Muscle layer of colon (tissue), 2 donors: Measurements from ENCODE around the gene DNM2.

Source experiments
- H3K27ac ChIP-seq: one replicate; pipeline ENCODE4 v1.7.0; 2013; ENCODE audit warnings: low read depth, mild to moderate bottlenecking, low read length, moderate library complexity
- H3K27me3 ChIP-seq, 2 donors: one replicate each; pipeline ENCODE4 v1.7.0; 2013; ENCODE audit warnings: low read length in 2 of 2, mild to moderate bottlenecking in 2 of 2; ENCODE audit not compliant: insufficient read depth in 2 of 2, control insufficient read depth in 1 of 2
- H3K36me3 ChIP-seq: one replicate; pipeline ENCODE4 v1.7.0; 2013; ENCODE audit warnings: mild to moderate bottlenecking, low read length; ENCODE audit not compliant: insufficient read depth
- H3K4me1 ChIP-seq: one replicate; pipeline ENCODE4 v1.7.0; 2013; ENCODE audit warnings: mild to moderate bottlenecking, low read length; ENCODE audit not compliant: insufficient read depth
- H3K4me3 ChIP-seq, 2 donors: one replicate each; pipeline ENCODE4 v1.7.0; 2013; ENCODE audit warnings: low read length in 2 of 2, low read depth in 1 of 2, mild to moderate bottlenecking in 1 of 2, moderate library complexity in 1 of 2
- H3K9ac ChIP-seq: one replicate; pipeline ENCODE4 v1.7.0; 2013; ENCODE audit warnings: low read length
- H3K9me3 ChIP-seq: one replicate; pipeline ENCODE4 v1.7.0; 2013; ENCODE audit warnings: mild to moderate bottlenecking, low read length
- donor health status: abdominal sarcoma.
- donor health status: Adenocarcinoma of cecum.

DNM2 gene

DNA sequence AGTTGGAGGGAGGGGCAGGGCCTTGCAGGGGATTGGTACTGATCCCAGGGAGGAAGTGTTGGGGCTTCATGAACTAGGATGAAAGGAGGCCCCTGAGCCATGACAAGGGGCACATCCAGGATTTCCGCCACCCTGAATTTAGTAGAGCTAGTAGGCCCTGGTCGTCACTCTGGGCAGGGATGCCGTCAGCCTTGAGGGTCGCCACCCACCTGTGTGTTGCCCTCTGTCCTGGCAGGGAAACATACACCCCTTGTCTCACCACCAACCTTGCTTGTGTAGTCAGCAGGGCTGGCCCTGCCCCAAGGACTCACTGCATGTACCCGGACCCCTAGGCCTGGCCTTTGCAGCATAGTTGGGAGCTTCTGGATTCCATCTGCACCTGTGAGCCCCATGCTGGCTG, 26.0 kb upstream of the DNM2 start:
- H3K36me3 ChIP-seq, result peaks cover 31% of the 10 kb centered on the region
- H3K4me3 ChIP-seq, result no peak overlapping the region
- H3K9ac ChIP-seq, result no peak overlapping the region
- H3K9me3 ChIP-seq, result no peaks in the 10 kb centered on the region
- no peak overlapping the region for H3K27ac ChIP-seq
- H3K4me1 ChIP-seq, result no peaks in the 10 kb centered on the region
- H3K27me3 ChIP-seq, result no peaks in the 10 kb centered on the region

GRCh38 chr19:10692673-10693264, 25.1 kb upstream of the DNM2 start:
- Histone ChIP-seq H3K36me3 (peaks cover 25% of the 10 kb centered on the region), H3K27me3 (no peaks in the 10 kb centered on the region), H3K4me3 (no peak overlapping the region), H3K9ac (no peak overlapping the region), H3K27ac (no peak overlapping the region), H3K9me3 (no peaks in the 10 kb centered on the region), H3K4me1 (no peaks in the 10 kb centered on the region)

GRCh38 chr19:10694706-10695307, 23.1 kb upstream of the DNM2 start:
- Histone ChIP-seq H3K4me1 (no peaks in the 10 kb centered on the region), H3K36me3 (peaks cover 18% of the 10 kb centered on the region), H3K27ac (no peak overlapping the region), H3K27me3 (no peaks in the 10 kb centered on the region), H3K9ac (no peak overlapping the region), H3K4me3 (no peak overlapping the region), H3K9me3 (no peaks in the 10 kb centered on the region)

DNA sequence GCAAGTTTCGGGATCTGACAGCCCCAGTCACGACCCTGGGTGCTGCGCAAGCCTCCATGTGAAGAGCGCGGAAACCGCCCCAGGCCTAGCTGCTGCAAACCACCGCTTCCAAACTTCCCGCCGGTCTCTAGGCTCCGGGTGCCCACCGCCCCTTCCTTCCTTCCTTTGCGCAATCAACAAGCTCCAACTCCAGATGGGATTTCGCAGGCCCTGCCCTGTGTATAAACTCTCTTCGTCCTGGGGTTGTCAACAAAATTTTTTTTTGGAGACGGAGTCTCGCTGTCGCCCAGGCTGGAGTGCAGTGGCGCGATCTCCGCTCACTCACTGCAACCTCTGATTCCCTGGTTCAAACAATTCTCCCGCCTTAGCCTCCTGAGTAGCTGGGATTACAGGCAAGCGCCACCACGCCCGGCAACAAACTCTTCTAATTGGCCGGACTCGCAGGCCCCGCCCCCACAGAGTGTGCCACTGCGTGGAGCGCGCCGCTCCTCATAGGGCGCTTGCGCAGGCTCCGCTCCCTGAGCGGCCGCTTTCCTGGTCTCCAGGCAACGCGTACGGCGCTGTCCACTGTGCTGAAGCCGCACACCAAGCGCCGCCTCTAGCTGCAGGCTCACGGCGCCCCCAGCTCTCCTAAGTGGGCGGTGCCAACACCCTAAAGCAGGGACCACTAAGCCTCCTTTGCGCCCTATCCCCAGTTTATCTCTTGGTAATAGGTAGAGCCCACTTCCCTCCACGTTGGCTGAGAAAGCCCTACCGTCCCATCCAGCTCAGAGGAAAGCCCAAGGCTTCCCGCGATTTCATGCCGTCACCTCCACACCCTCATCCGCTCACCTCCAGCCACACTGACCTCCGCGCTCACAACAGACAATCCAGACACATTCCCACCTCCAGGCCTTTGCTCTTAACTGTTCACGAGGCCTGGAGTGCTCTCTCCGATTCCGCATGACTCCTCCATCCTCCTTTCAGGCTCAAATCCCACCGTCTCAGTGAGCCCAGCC, 22.2 kb upstream of the DNM2 start:
- no peaks in the 10 kb centered on the region for H3K4me1 ChIP-seq
- no peak overlapping the region for H3K9ac ChIP-seq
- no peak overlapping the region for H3K27ac ChIP-seq
- H3K36me3 ChIP-seq, result peaks cover 18% of the 10 kb centered on the region
- H3K9me3 ChIP-seq, result no peaks in the 10 kb centered on the region
- H3K4me3 ChIP-seq, result peak overlapping the region in 1 of 2 donors; percentile 38
- no peaks in the 10 kb centered on the region for H3K27me3 ChIP-seq

GRCh38 chr19:10699650-10700335, 18.1 kb upstream of the DNM2 start:
- no peaks in the 10 kb centered on the region for H3K36me3 ChIP-seq

DNA sequence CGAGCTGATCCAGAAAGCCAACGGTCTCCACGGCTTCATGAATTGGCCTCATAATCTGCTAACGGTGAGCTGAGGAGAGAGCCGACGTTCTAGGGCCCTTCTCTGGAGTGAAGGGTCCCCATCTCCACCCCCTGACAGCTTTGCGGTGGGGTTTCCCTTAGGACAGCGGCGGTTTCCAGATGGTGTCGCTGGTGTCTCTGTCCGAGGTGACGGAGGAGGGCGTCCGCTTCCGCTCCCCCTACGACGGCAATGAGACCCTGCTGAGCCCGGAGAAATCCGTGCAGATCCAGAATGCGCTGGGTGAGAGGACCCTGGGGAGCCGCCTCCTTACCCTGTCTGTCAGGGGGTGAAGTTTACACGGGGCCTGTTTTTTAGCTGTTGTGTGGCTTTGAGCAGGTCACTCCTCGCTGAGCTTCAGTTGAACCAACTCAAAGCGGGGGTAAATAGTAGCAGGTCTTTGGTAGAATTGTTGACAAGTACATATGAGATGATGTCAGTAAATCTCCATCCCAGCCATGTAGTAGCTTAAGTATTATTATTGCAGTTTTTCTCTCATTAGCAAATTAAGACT, 15.8 kb upstream of the DNM2 start:
- Histone ChIP-seq H3K27ac (no peak overlapping the region), H3K4me3 (peak overlapping the region; percentile 59 to 88)

More at GRCh38 chr19:10699650-10700335, 18.1 kb upstream of the DNM2 start:
- H3K9ac ChIP-seq, result no peak overlapping the region
- peaks cover 7% of the 10 kb centered on the region for H3K4me1 ChIP-seq
- H3K4me3 ChIP-seq, result no peak overlapping the region
- no peaks in the 10 kb centered on the region for H3K9me3 ChIP-seq
- no peak overlapping the region for H3K27ac ChIP-seq
- no peaks in the 10 kb centered on the region for H3K27me3 ChIP-seq

DNA sequence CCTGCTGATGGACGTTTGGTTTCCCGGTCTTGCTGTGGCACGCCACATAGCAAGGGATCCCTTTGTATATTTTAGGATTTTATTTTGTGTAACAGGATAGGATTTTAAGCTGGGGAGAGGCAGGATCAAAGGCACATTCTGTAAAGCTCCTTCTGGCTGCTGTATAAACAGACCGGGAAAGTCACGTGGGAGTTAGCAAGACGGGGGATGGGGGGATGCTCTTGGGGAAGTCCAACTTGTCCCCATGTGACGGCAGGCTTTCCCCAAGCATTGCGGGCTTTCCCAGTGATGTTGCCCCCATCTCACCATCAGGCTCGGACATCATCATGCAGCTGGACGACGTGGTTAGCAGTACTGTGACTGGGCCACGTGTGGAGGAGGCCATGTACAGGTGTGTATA, 10.9 kb upstream of the DNM2 start:
- Histone ChIP-seq H3K36me3 (peaks cover 9% of the 10 kb centered on the region), H3K4me1 (peaks cover 4% of the 10 kb centered on the region), H3K4me3 (no peak overlapping the region), H3K27me3 (no peaks in the 10 kb centered on the region), H3K9ac (no peak overlapping the region), H3K9me3 (no peaks in the 10 kb centered on the region), H3K27ac (no peak overlapping the region)

More for the DNA sequence above, 15.8 kb upstream of the DNM2 start:
- no peaks in the 10 kb centered on the region for H3K27me3 ChIP-seq
- H3K9me3 ChIP-seq, result no peaks in the 10 kb centered on the region
- peak overlapping the region; percentile 41 for H3K9ac ChIP-seq
- peaks cover 7% of the 10 kb centered on the region for H3K4me1 ChIP-seq
- no peaks in the 10 kb centered on the region for H3K36me3 ChIP-seq

GRCh38 chr19:10707440-10707839, 10.4 kb upstream of the DNM2 start:
- Histone ChIP-seq H3K9ac (no peak overlapping the region), H3K9me3 (no peaks in the 10 kb centered on the region), H3K4me1 (no peaks in the 10 kb centered on the region), H3K27ac (no peak overlapping the region), H3K27me3 (no peaks in the 10 kb centered on the region), H3K4me3 (no peak overlapping the region), H3K36me3 (peaks cover 11% of the 10 kb centered on the region)

- no peaks in the 10 kb centered on the region for H3K27me3 ChIP-seq
- H3K9ac ChIP-seq, result no peak overlapping the region
- no peak overlapping the region for H3K27ac ChIP-seq
- H3K36me3 ChIP-seq, result peaks cover 14% of the 10 kb centered on the region
- H3K4me3 ChIP-seq, result no peak overlapping the region
- no peaks in the 10 kb centered on the region for H3K9me3 ChIP-seq
- H3K4me1 ChIP-seq, result no peaks in the 10 kb centered on the region
Observed at GRCh38 chr19:10708291-10708690, 9.6 kb upstream of the DNM2 start.

DNA sequence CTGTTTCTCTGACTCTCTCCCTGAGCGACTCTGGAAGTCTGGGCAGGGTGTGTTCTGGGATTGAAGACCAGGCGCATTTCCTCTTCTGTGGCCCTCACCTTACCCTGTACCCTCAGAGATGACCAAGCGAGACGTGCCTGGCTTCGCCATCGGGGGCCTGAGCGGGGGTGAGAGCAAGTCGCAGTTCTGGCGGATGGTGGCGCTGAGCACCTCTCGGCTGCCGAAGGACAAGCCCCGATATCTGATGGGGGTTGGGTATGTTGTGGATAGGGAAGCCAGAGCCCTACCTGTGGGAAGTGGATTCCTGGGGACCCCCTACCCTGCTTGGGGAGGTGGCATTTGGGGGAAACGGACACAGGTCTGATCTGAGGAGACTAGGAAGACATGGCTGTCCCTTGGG, 5.8 kb upstream of the DNM2 start:
- H3K27ac ChIP-seq, result no peak overlapping the region
- H3K4me3 ChIP-seq, result no peak overlapping the region
- peaks cover 16% of the 10 kb centered on the region for H3K36me3 ChIP-seq
- peaks cover 4% of the 10 kb centered on the region for H3K4me1 ChIP-seq
- H3K9ac ChIP-seq, result no peak overlapping the region
- H3K27me3 ChIP-seq, result no peaks in the 10 kb centered on the region
- H3K9me3 ChIP-seq, result no peaks in the 10 kb centered on the region

- Histone ChIP-seq H3K4me3 (no peak overlapping the region), H3K9ac (no peak overlapping the region), H3K36me3 (peaks cover 16% of the 10 kb centered on the region), H3K4me1 (peaks cover 6% of the 10 kb centered on the region), H3K9me3 (no peaks in the 10 kb centered on the region), H3K27me3 (no peaks in the 10 kb centered on the region), H3K27ac (no peak overlapping the region)
Observed at GRCh38 chr19:10712754-10713153, 5.1 kb upstream of the DNM2 start.
